Stomach (tissue), 9 donors: ENCODE data around the gene CAMK1G. TPM values are rescaled to one million over a fixed set of nuclear protein-coding genes. Genes with fewer than 3 reads are reported as not detected.

Experiments used
- DNase-seq, 2 donors: peaks; one replicate each; pipeline versions ENCODE4 v3.0.0 to v3.0.0-alpha.2; 2013 to 2019
- H3K27ac ChIP-seq, 5 donors: fragments of 200-600 bp in 4 of 5; sonication (generic) in 4 of 5; one replicate each; pipeline ENCODE4 v1.5.1; 2013 to 2019; ENCODE audit warnings: mild to moderate bottlenecking in 1 of 5, moderate library complexity in 1 of 5
- H3K27me3 ChIP-seq, 3 donors: fragments of 200-600 bp; sonication (generic); one replicate each; pipeline ENCODE4 v1.5.1; 2017 to 2019; ENCODE audit warnings: mixed run types in 1 of 3
- H3K36me3 ChIP-seq, 4 donors: fragments of 200-600 bp; sonication (generic); 1 replicate in 3 of 4; 2 replicates in 1 of 4; pipeline ENCODE4 v1.5.1; 2016 to 2019
- H3K4me1 ChIP-seq, 4 donors: fragments of 200-600 bp; sonication (generic); one replicate each; pipeline ENCODE4 v1.5.1; 2016 to 2019
- H3K4me3 ChIP-seq, 4 donors: fragments of 200-600 bp; sonication (generic) in 3 of 4; one replicate each; pipeline ENCODE4 v1.5.1; 2016 to 2019; ENCODE audit warnings: mild to moderate bottlenecking in 1 of 4
- H3K9me3 ChIP-seq, 4 donors: fragments of 200-600 bp; sonication (generic); one replicate each; pipeline ENCODE4 v1.5.1; 2016 to 2019
- EP300 ChIP-seq: sonication (generic); formaldehyde crosslinking; IDR thresholded peaks from one replicate; pipeline ENCODE4 v1.6.1; 2017; ENCODE audit warnings: antibody characterized with exemption
- POLR2A ChIP-seq, 4 donors: fragments of 450-650 bp; IDR thresholded peaks; one replicate each; pipeline ENCODE4 v1.6.1; 2016; ENCODE audit warnings: antibody characterized with exemption in 4 of 4, control low read depth in 2 of 4, mild to moderate bottlenecking in 1 of 4, moderate library complexity in 1 of 4
- POLR2AphosphoS5 ChIP-seq, 3 donors: sonication (generic); formaldehyde crosslinking; IDR thresholded peaks; one replicate each; pipeline ENCODE4 v1.6.1; 2016; ENCODE audit warnings: antibody characterized with exemption in 3 of 3
- WGBS, 5 donors: extraction: QIAGEN DNeasy Blood & Tissue Kit in 3 of 5; methylation state at CpG; one replicate each; pipeline versions ENCODE4 v1.1.5 to v1.1.7; 2013 to 2018; 5-methylcytosine and 5-hydroxymethylcytosine counted together
- intact Hi-C: fragments of 100-400 bp; cut with DNase I; formaldehyde crosslinking; loops from one replicate; pipeline ENCODE4 v1.15.1; 2023; ENCODE audit warnings: low total_unique reads
- polyA plus RNA-seq, 3 donors: library from polyadenylated mRNA; stranded (reverse); fragments of 200-250 nt; gene quantifications; one replicate each; pipeline ENCODE4 v1.2.3, GENCODE V29; 2013
- total RNA-seq, 5 donors: library from RNA; depleted of rRNA; stranded (reverse); fragments of >200 nt; gene quantifications; one replicate each; pipeline versions ENCODE4 v1.1.0 to v1.2.3, GENCODE V29; 2014 to 2016
- TF ChIP-seq, protein P1 (sequence below), 7 experiments: fragments of 450-650 bp in 4 of 7; fragments of 200-600 bp in 3 of 7; sonication (generic) in 3 of 7; IDR thresholded peaks; one replicate each; pipeline ENCODE4 v1.5.1; 2016 to 2019; ENCODE audit warnings: antibody characterized with exemption in 7 of 7, control low read depth in 2 of 7, mild to moderate bottlenecking in 1 of 7
- donor health status: healthy with polysubstance abuse.
- donor health status: Bipolar disorder and iron deficiency.
- donor health status: healthy.

Gene CAMK1G
- total and polyA plus RNA-seq, 8 donors: 0.03 to 1.5 TPM; not detected in 6

DNA sequence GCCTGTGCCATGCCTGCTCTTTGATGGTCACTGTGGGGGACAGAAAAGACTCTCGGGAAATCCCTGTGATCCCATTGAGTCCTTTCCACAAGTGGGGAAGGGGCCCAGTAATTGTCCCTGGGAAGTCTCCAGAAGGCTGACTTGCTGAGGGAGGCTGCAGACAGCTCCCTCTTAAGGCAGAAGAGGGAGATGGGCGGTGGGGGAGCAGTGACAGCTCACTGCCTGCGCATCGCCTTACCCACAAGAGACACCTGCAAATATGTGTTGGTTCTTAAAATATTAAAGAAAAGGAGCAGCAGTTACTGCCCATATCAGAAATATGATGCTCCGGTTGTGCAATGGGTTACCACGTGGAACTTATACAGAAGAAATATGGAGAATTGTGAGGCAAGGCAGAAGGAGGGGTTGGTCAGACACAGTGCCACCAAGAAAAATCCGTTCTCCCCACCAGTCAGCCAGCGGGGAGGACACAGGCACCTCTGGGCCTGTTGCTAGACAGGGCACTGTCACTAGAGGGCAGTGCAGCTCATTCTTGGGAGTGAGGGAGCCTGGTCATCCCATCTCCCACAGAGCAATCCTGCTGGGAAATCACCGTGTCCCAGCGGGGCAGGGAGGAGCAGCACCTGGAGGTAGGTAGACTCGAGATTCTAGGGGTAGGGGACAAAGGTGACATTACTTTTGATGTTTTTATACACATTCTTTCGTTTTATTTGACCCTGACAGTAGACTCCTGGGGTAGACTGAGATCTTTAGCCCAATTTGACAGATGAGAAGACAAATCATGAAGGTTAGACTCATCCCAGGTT, 6.9 kb upstream of the CAMK1G start:
- Histone ChIP-seq H3K27me3 (peaks cover 0 to 54% (median 0%) of the 10 kb centered on the region in 3 donors), H3K4me1 (peaks cover 0 to 5% (median 0%) of the 10 kb centered on the region in 4 donors), H3K4me3 (no peak overlapping the region), H3K9me3 (no peaks in the 10 kb centered on the region), H3K27ac (no peak overlapping the region), H3K36me3 (no peaks in the 10 kb centered on the region)
- TF ChIP-seq EP300: no peak
- TF ChIP-seq, protein P1, sequence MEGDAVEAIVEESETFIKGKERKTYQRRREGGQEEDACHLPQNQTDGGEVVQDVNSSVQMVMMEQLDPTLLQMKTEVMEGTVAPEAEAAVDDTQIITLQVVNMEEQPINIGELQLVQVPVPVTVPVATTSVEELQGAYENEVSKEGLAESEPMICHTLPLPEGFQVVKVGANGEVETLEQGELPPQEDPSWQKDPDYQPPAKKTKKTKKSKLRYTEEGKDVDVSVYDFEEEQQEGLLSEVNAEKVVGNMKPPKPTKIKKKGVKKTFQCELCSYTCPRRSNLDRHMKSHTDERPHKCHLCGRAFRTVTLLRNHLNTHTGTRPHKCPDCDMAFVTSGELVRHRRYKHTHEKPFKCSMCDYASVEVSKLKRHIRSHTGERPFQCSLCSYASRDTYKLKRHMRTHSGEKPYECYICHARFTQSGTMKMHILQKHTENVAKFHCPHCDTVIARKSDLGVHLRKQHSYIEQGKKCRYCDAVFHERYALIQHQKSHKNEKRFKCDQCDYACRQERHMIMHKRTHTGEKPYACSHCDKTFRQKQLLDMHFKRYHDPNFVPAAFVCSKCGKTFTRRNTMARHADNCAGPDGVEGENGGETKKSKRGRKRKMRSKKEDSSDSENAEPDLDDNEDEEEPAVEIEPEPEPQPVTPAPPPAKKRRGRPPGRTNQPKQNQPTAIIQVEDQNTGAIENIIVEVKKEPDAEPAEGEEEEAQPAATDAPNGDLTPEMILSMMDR (IDR thresholded peaks at IDR 0.05): peak in 5 of 7 experiments; percentile 77 to 91 (median 88)
- peak in 1 of 3 donors; percentile 31 for TF ChIP-seq POLR2AphosphoS5 (IDR thresholded peaks at IDR 0.05)
- DNase-seq: peak; percentile 83 to 88
- 16 to 19% (median 18%) methylated on average over 12 of the region's 12 CpGs for WGBS, 5 donors
- intact Hi-C loops: loop anchor here (5.0 to 10.0 kb wide), 3 partner anchors 48 to 166 kb away; no protein-coding TSS in a partner anchor

GRCh38 chr1:209577346-209577745, 6.2 kb upstream of the CAMK1G start:
- H3K9me3 ChIP-seq: no peaks in the 10 kb centered on the region
- TF ChIP-seq POLR2AphosphoS5 (IDR thresholded peaks at IDR 0.05): no peak
- TF ChIP-seq, protein P1 (IDR thresholded peaks at IDR 0.05): no peak
- no peak for TF ChIP-seq POLR2A (IDR thresholded peaks at IDR 0.05)
- no peak for TF ChIP-seq EP300
- no peak overlapping the region for H3K4me3 ChIP-seq
- intact Hi-C loops: loop anchor here (5.0 to 10.0 kb wide), 3 partner anchors 47 to 165 kb away; no protein-coding TSS in a partner anchor
- peaks cover 0 to 5% (median 0%) of the 10 kb centered on the region in 4 donors for H3K4me1 ChIP-seq
- DNase-seq: no peak
- no peaks in the 10 kb centered on the region for H3K36me3 ChIP-seq
- WGBS, 5 donors: 73 to 92% (median 91%) methylated on average over 3 of the region's 3 CpGs
- H3K27me3 ChIP-seq: peaks cover 0 to 52% (median under 1%) of the 10 kb centered on the region in 3 donors
- H3K27ac ChIP-seq: no peak overlapping the region

- Histone ChIP-seq H3K36me3 (no peaks in the 10 kb centered on the region), H3K9me3 (no peaks in the 10 kb centered on the region), H3K27me3 (peaks cover 3 to 75% (median 29%) of the 10 kb centered on the region in 3 donors), H3K27ac (no peak overlapping the region), H3K4me3 (no peak overlapping the region), H3K4me1 (peaks cover 2 to 10% (median 5%) of the 10 kb centered on the region in 4 donors)
- WGBS, 5 donors: 39 to 86% (median 76%) methylated on average over 2 of the region's 2 CpGs
- DNase-seq: no peak
- intact Hi-C loops: no loop called here
- TF ChIP-seq POLR2AphosphoS5 (IDR thresholded peaks at IDR 0.05) (no peak), POLR2A (IDR thresholded peaks at IDR 0.05) (no peak), EP300 (no peak)
- TF ChIP-seq, protein P1 (IDR thresholded peaks at IDR 0.05): no peak
These were observed 2.9 kb upstream of the CAMK1G start for GRCh38 chr1:209580577-209580976.

GRCh38 chr1:209584231-209584672, 738 bp downstream of the CAMK1G start:
- Histone ChIP-seq H3K4me1 (peaks cover 5 to 12% (median 12%) of the 10 kb centered on the region in 4 donors), H3K9me3 (no peaks in the 10 kb centered on the region), H3K27ac (no peak overlapping the region), H3K4me3 (no peak overlapping the region), H3K27me3 (peaks cover 3 to 82% (median 33%) of the 10 kb centered on the region in 3 donors), H3K36me3 (no peaks in the 10 kb centered on the region)
- intact Hi-C loops: no loop called here
- WGBS, 5 donors: 23 to 39% (median 34%) methylated on average over 13 of the region's 13 CpGs
- DNase-seq: no peak
- TF ChIP-seq POLR2AphosphoS5 (IDR thresholded peaks at IDR 0.05): no peak
- TF ChIP-seq, protein P1 (IDR thresholded peaks at IDR 0.05): no peak
- TF ChIP-seq POLR2A (IDR thresholded peaks at IDR 0.05): no peak
- no peak for TF ChIP-seq EP300
